NCI-H446 treated with DMSO at 0.1 percent for 48 hours (cell line): ENCODE measurements around the gene TMEM92.
"Not testable (repeated sequence)": the region's sequence is repeated elsewhere in the genome, so short reads cannot be mapped to it uniquely, and the experiment has no call there.

Experiments
- DNase-seq: peaks from one replicate; lab custom pipeline; 2025; lab: John Stamatoyannopoulos, UW

The TMEM92 gene

DNA sequence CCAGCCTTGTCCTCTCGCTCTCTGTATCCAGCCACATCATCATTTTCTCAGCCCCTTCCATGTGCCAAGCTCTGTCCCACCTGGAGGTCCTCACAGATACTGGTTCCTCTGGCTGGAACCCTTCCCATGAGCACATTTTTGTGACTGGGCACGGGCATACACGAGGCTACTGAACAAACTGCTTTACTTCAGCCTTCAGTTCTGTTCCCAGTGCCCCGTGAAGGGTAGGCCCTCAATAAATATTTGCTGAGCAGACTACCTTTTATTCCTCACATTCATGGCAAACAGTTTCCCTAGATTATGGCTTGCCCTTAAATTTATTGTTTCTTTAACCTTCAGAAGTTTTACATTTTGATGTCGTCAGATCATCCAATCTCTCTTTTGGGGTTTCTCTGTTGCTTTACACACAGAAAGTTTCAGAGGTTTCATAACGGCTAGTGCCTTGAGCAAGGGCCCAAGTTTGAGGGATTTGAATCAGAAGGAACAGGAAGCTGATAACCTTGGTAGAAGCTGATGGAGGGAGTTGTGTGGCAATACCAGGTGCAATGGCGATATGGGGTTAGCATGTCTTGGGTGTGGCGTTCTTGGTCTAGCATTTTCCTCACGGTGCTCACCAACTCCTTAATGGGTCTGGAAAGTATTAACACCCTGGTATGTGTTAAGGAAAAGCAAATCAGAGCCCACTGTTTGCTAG lies 27.8 kb downstream of the TMEM92 start:
- DNase-seq: no peak

DNA sequence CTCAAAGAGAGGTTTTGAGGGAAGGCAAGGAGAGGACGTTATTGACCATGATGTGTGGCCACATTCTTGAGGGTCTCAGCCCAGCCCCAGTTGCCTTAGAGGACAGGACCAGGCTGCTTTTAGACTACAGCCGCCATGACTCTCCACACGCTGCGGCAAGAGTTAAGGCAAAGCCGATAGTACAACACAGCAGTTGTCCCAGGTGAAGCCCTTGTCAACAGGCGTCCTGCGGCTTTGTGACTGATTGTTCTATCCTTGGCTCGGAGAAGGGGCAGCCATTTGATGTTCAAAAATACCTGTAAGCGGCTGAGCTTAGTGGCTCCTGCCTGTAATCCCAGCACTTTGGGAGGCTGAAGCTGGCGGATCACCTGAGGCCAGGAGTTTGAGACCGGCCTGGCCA lies 28.8 kb downstream of the TMEM92 start:
- no peak for DNase-seq

DNA sequence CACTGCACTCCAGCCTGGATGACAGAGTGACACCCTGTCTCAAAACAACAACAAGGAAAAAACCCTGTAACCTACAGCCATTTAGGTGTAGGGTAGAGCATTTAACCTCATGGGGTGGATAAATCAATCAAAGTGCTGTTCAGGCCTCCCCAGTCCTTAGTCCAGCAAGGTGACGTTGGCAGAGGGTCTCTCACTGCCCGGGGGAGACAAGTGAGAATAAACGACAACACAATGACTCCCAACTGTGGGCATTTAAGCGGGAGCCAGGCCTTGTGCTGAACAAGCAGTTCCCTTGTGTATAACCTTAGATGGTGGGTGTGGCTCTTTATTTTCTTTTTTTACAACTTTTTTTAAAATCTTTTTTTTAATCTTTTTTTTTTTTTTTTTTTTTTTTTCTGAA lies 29.3 kb downstream of the TMEM92 start:
- DNase-seq: no peak

DNA sequence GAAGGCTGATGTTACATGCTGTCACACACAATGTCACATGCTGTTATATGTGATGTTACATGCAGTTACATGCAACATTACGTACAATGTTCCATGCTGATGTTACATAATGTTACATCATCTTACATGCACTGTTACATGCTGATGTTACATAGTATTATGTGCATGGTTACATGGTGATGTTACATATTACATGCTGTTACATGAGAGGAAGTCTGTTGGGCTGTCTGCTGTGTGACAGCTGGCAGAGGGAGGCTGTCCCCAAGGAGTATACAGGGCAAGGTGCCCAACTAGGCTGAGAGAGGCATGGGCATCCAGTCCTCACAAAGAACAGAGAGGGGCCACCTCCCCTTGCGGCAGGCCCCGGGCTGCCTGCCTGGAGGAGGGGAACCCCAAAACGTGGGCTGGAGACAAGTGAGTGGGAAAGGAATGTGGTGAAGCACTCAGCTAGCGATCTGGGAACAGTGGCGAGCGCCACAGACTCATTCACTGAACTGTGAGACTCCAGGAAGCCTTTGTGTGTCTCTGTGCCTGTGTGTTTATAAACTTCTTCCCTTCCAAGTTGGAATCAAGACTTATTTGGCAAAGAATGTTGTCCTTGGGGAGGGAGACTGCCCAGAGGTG lies 30.6 kb downstream of the TMEM92 start:
- DNase-seq: no peak

DNA sequence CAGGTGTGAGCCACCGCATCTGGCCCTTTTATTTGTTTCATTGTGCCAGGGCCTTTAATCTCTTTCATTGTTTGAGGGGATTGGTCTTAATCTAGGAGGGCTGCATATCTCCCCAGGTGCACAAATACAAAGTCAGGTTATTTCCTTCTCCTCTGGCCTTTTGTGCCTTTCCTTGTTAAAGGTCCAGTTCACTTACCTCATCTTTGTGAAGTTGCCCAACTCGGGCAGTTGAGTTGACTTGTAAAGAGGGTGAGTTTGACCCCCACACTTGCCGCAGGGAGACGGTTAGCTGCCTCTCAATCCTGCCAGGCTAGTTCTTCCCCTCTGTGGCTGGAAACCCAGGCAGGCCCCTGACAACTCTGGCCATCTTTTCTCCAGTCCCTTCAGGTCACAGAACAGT lies 33.4 kb downstream of the TMEM92 start:
- no peak for DNase-seq

DNA sequence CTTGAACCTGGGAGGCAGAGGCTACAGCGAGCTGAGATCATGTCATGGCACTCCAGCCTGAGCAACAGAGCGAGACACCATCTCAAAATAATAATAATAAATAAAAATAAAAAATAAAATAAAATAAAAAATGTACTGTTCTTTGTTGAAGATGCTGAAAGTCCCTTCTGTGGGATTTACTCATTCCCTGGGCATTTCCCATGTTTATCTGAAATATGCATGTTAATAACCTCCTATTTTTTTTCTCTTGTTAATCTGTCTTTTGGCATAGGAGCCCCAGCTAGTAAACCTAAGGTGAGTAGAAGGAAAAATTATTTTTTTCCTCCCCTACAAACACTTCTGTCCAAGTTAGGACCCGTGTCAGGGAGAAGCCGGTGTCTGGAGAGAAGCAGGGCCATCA lies 34.4 kb downstream of the TMEM92 start:
- no peak for DNase-seq

DNA sequence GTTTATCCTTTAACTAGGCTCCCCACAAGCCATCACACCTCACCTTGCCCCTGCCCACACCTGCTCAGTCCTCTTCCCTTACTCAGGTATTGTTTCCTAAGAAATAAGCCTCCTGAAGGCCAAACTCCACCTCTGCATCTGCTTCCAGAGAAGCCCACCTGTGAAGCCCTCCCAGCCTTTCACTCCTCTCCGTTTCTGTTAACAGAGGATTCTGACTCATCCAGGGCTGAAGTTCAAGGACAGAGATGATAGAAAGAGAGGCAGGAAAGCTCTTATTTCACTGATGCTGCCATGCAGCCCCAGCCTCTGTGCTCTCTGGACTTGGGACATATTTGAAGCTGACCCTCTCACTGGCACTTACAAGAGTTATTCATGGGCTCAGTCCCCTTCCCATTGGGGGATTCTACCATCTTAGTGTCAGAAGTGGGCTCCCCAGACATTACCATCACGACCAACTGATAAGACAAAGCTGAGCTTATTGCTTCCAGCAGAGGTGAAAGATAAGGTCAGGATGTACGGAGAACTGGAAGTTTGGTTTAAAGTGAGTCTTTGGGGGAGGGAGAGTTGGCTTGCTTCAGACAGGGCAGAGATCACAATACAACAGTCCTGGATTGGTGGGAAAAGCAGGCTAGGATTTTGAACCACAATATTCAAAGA lies 36.3 kb downstream of the TMEM92 start:
- no peak for DNase-seq

DNA sequence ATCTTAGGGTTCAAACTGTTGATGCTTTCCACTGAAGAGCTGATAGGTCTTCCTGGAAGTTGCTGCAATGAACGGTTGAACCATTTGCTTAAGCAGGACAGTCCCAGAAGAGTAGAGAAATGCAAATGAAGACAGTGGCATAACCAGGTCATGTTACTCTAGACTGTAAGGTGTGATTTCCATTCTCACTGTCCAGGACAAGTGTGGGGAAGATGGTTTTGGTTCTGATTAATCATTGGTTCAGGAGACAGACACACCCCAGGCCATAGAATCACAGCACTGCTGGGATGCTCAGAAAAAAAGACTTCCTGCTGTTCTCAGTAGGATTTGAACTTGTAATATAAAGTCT lies 36.8 kb downstream of the TMEM92 start:
- no peak for DNase-seq

DNA sequence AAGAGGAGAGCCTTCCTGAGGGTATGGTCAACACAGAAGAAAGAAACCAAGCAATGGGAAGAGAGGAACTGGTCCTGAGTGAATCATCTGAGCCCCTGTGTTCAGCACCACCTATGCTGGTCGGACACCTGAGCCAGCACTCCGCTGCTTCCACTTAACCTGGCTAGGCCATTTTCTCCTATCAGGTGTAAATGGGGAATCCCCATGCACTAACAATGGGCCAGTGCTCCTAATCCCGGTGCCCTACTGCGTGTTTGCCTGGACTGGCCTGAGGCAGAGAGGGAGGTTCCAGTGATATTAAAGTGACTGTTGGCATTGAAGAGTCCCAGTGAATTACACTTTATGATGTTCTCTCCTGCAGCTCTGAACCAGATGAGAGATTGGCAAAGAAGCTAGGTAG lies 37.2 kb downstream of the TMEM92 start:
- DNase-seq: no peak

DNA sequence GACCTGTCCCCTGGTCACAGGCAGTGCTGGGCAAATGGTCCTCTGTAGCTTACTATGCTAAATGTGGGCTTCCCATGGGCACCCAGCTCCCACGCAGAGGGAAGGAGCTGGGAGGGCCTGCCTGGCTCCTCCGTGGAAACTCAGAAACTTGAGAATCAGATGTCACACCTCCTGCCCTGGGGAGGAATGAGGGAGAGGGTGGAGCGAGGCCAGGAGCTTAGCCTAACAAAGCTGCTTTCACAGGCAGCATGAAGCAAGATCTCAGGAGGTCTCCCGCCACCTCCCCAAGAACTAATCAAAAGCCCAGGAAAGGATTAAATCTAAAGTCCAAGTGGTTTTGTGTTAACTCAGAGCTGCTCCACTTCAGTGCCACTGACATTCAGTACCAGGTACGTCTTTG lies 38.0 kb downstream of the TMEM92 start:
- DNase-seq: no peak

DNA sequence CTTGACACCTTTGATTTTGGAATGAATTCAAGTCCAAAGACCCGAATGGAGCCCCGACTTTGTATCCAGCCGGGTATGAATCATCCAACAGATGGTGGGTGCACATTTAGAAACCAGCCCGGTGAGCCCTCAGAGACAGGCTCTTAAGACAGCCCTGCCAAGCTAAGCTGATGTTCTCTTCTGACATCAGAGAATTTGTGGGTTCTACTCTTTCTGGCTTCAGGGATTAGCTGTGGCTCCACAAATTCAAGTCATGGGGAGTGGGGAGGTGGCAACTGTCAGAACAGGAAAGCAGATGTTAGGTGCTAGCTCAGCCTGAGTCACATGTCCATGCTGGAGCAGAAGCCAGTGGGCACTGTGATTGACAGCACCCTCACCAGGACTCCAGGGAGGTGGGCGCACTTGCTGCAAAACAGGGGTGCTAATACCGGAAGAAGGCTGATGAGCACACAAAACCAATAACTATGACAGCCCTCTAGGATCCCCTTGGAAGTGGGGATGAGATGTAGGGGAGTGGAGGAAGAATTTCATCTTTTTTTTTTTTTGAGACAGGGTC lies 40.3 kb downstream of the TMEM92 start:
- DNase-seq: no peak

DNA sequence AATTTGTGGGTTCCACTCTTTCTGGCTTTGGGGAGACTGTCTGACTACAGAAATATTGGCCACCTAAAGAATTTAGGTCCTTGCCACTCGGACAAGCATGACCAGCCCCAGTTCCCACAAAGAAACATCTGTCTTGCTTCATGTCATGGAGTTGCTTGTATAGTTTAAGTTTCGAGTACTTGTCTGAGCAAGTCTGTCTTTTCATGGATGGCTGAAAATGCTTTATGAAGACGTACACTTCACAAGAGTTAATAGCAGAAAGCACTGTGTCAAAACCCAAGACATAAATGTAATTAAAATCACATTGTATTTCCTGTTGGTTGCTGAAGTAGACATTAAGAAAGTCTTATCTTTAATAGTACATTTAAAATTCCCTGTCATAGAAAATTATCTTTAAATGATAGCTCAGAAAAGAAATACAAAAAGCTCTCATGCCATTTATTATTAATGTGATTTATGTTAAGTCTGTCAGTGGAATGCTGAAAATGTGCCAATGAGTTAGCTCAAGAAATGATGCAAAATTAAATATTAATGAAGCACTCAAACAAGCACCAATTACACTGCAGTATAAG lies 41.8 kb downstream of the TMEM92 start:
- DNase-seq: peak; percentile 55

DNA sequence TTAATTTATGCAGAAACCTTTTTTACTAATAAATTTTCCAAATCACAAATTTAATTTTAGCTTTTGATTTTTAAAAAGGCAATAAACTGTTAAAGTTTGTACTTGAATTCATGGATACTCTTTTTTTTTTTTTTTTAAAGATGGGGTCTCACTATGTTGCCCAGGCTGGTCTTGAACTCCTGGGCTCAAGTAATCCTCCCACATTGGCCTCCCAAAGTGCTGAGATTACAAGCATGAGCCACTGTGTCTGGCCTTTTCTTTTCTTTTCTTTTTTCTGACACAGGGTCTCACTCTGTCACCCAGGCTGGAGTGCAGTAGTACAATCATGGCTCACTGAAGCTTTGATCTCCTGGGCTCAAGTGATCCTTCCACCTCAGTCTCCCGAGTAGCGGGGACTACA lies 42.4 kb downstream of the TMEM92 start:
- DNase-seq: not testable (repeated sequence)

DNA sequence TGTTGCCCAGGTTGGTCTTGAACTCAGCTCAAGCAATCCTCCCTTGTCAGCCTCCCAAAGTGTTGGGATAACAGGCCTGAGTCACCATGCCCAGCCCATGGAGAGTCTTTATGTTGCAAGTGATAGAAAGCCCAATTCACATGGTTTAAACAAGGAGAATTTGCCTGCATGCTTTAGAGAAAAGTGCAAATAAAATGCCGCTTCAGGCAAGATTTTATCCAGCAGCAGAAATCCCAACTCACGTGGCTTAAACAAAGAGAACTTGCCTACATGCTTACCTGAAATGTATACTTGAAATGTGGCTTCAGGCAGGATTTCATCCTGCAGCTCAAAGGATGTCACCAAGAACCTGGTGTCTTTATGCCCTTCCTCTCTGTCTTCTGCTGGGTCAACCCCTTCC lies 42.9 kb downstream of the TMEM92 start:
- DNase-seq: no peak

DNA sequence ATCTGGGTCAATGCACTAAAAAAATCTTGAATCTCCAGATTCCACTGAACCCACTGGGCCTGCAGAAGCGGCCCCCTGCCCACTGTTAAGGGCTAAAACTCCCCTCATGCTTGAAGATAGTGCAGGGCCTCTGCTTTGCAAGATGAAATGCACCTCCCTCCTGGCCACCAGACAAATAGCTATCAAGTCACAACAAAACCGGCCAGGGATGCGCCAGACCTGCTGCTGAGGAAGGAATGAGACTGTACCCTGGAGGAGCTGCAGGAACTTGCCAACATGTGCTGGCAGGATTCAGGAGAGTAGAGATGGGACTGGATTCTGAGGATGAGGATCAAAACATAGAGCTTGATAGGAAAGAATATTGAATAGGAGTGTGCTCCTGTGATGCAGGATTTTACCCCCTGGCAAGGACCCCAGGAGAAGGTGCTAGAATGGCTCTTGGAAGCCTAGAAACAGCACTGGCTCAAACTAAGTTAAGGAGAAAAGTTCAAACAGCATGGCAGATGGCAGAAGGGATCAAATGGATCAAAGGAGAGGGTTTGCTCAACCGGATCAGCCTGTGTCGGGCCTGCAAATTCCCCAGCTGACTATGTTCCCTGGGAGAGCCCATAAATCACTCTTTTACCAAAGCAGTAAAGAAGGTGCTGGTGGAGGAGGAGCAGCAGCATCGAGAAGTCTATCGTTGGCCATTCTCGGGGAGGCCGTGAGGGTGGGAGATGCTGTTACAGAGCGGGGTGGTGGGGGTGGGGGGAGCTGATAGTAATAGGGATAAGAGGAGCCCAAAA lies 44.4 kb downstream of the TMEM92 start:
- DNase-seq: peak; percentile 70

DNA sequence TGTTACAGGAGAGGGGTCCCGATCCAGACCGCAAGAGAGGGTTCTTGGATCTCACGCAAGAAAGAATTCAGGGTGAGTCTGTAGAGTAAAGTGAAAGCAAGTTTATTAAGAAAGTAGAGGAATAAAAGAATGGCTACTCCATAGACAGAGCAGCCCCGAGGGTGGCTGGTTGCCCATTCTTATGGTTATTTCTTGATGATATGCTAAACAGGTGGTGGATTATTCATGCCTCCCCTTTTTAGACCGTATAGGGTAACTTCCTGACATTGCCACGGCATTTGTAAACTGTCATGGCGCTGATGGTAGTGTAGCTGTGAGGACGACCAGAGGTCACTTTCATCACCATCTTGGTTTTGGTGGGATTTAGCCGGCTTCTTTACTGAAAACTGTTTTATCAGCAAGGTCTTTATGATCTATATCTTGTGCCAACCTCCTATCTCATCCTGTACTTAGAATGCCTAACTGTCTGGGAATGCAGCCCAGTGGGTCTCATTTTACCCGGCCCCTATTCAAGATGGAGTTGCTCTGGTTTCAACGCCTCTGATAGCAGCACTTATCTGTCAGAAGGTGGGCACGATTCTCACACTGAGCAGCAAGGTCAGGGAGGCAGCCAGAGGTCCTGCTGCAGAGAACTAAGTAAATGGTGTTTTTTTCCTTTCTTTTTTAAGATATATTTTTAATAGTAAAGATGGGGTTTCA lies 45.2 kb downstream of the TMEM92 start:
- DNase-seq: no peak

DNA sequence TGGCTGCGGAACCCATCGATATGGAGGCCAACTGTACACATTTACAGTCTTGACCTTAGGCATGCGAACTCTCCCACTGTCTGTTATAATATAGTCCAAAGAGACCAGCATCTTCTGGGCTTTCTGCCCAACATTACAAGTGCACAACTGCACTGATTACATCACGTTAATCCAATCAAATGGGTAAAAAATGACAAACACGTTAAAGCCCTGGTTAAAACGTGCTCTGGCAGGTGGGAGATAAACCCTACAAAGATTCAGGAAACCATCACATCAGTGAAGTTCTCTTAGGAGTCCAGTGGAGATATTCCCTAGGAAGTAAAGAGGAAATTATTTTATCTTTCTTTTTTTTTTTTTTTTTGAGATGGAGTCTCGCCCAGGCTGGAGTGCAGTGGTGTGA lies 48.0 kb downstream of the TMEM92 start:
- DNase-seq: peak; percentile 32

DNA sequence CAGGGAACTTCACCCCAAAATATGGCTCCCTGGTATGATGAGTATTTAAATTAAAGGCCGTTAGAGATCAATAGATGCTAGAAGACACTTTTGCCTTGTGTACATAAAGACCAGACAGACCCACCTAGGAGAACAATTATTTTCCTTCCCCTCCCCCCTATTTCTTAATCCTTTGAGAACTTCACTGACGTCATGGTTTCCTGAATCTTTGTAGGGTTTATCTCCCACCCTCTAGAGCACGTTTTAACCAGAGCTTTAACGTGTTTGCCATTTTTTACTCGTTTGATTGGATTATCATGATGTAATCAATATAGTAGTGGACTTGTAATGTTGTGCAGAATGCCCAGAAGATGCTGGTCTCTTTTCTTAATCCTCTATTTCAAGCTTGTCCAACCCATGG lies 48.8 kb downstream of the TMEM92 start:
- no peak for DNase-seq

DNA sequence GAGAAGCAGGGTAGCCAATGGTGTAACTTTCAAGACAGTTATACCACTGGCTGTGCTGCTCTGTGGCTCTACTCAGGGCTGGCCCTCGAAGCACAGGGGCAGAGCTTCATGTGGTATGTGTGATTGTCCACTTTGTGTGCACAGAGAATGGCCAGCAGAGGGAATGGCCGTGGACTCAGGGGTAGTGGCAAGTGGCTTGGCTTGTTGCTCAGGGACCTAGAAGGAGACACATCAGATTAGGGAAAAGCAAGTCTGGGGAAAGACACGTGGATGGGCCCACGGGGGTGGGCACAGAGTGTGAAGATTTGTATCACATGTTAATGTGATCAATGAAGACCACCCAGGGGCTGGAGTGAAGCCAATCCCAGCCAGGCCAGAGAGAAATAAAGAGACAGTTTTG lies 51.6 kb downstream of the TMEM92 start:
- no peak for DNase-seq

DNA sequence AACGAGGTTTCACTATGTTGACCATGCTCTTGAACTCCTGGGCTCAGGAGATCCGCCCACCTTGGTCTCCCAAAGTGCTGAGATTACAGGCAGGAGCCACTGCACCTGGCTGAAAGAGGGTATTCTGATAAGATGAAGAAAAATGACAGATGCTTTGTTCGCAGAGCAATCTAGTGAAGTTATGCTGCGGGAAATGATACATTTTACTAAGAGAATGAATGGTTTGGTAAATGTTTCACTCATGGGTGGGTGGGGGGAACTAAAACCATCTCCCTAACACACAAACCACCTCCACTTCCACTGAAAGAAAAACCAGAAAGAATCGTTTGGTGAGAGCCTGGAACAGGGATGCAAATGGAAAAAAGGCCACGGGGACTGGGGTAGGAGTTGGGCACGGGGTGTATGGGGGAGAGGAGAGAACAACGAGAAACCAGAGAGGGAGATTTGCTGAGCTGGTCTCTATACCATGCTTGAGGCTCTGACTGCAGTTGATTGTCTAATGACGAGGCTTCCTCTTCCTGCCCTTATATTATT lies 52.6 kb downstream of the TMEM92 start:
- DNase-seq: no peak
